ENCODE data around the gene MPDU1. TPM values are rescaled to one million over a fixed set of nuclear protein-coding genes. Genes with fewer than 3 reads are reported as not detected.

Gene MPDU1
- total RNA-seq, 1 experiment from 2014 or later = 73.1 TPM

DNA sequence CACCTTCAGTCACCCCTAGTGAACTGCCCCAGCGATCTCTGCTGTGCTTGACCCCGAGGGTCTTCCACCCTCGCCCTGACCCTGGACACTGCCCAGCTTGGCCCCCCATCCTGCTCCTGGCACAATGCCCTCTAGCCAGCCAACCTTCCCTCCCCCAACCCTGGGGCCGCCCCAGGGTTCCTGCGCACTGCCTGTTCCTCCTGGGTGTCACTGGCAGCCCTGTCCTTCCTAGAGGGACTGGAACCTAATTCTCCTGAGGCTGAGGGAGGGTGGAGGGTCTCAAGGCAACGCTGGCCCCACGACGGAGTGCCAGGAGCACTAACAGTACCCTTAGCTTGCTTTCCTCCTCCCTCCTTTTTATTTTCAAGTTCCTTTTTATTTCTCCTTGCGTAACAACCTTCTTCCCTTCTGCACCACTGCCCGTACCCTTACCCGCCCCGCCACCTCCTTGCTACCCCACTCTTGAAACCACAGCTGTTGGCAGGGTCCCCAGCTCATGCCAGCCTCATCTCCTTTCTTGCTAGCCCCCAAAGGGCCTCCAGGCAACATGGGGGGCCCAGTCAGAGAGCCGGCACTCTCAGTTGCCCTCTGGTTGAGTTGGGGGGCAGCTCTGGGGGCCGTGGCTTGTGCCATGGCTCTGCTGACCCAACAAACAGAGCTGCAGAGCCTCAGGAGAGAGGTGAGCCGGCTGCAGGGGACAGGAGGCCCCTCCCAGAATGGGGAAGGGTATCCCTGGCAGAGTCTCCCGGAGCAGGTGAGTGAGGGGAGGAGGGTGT is 24.9 kb upstream of the MPDU1 start, which contains the start of gene TNFSF13:
Gene TNFSF13, plus strand, starts transcription at position 207 of the 776 bp plus-strand sequence. Its CDS starts 290 bp downstream, at position 497.
- H3K9me3 ChIP-seq (ENCODE audit: control insufficient read depth, low read depth, low read length) = no peaks in the 10 kb centered on the region
- no CpG with 5 or more reads among the region's 16 CpGs for WGBS (ENCODE audit: extremely low coverage, insufficient read length, low lambda C conversion rate)
- Mint-ChIP-seq H3K4me3 (peak within 1 kb of the TSS; percentile 26 to 68; a peak in 3 of 5 replicates), H3K36me3 (ENCODE audit: insufficient read depth in 1 of 3, low read depth in 3 of 3) (peaks cover 0 to 8% (median 7%) of the 10 kb centered on the region in 3 experiments; a peak in 6 of 7 replicates), H3K27me3 (ENCODE audit: low read depth) (peaks cover 2% of the 10 kb centered on the region; the same call in 1 of the 2 replicates), H3K9me3 (no peaks in the 10 kb centered on the region), H3K4me1 (peaks cover 43 to 62% of the 10 kb centered on the region in 2 experiments), H3K27ac (peak within 1 kb of the TSS; percentile 85 to 88 (median 87); a peak in 5 of 7 replicates)
- no peak within 1 kb of the TSS for H3K4ac ChIP-seq (ENCODE audit: low read depth, low read length)
- H4K20me1 ChIP-seq (ENCODE audit: control insufficient read depth, insufficient read depth, insufficient read length) = no peaks in the 10 kb centered on the region
- no peak within 1 kb of the TSS for H3T11ph ChIP-seq (ENCODE audit: low read length)
- no peak within 1 kb of the TSS for H3K9ac ChIP-seq (ENCODE audit: extremely low read depth, insufficient read length, low read length)
- 0 out of 2 replicates have a peak, but pooled peaks cover 2% of the 10 kb centered on the region for H3K4me1 ChIP-seq (ENCODE audit: insufficient read depth, low read length)
- H3K23me2 ChIP-seq (ENCODE audit: insufficient read length, low read depth, low read length, poor library complexity, severe bottlenecking) = peaks cover 9% of the 10 kb centered on the region
- no peak within 1 kb of the TSS for H4K8ac ChIP-seq (replicated peaks; ENCODE audit: insufficient read length, low read depth, low read length)
- no peak for DNase-seq
- H4K91ac ChIP-seq (ENCODE audit: insufficient read length, low read depth, low read length) = no peak within 1 kb of the TSS
- H2BK120ac ChIP-seq (ENCODE audit: low read depth, low read length, poor library complexity, severe bottlenecking) = no peak within 1 kb of the TSS
- peaks cover 7% of the 10 kb centered on the region; the same call in 1 of the 2 replicates for H3K79me2 ChIP-seq (ENCODE audit: insufficient read depth, low read length)
- H3K4me2 ChIP-seq (ENCODE audit: insufficient read depth, insufficient read length, low read length) = no peak within 1 kb of the TSS
- H3K27me3 ChIP-seq (ENCODE audit: insufficient read depth, low read length) = no peaks in the 10 kb centered on the region
- peaks cover 8% of the 10 kb centered on the region for H3K79me1 ChIP-seq (ENCODE audit: insufficient read depth, low read depth, low read length, poor library complexity, severe bottlenecking)
- H3K27ac ChIP-seq (ENCODE audit: insufficient read length, low read depth, low read length) = no peak within 1 kb of the TSS
- no peak within 1 kb of the TSS for H4K5ac ChIP-seq (ENCODE audit: insufficient read length, low read depth, low read length)
- no peak within 1 kb of the TSS for H2AK5ac ChIP-seq (ENCODE audit: insufficient read length, low read length)
- H2AFZ ChIP-seq (ENCODE audit: low read length) = no peak within 1 kb of the TSS
- H3K56ac ChIP-seq (ENCODE audit: insufficient read length, low read depth, low read length) = no peak within 1 kb of the TSS
- H2BK12ac ChIP-seq (ENCODE audit: insufficient read length, low read depth, low read length) = no peak within 1 kb of the TSS
- H2BK5ac ChIP-seq (ENCODE audit: insufficient read length, low read length) = no peak within 1 kb of the TSS
- no peak within 1 kb of the TSS for H2BK20ac ChIP-seq (ENCODE audit: low read depth, low read length, poor library complexity, severe bottlenecking)
- H3K14ac ChIP-seq (ENCODE audit: insufficient read depth, low read length) = peak within 1 kb of the TSS; percentile 4; the same call in 1 of the 2 replicates
- H3K23ac ChIP-seq (ENCODE audit: insufficient read length, low read depth, low read length) = no peak within 1 kb of the TSS
- TF ChIP-seq CTCF (conservative IDR thresholded peaks at IDR 0.05) = no peak
- no peak within 1 kb of the TSS for H2BK15ac ChIP-seq (ENCODE audit: low read depth, low read length)
- no peak within 1 kb of the TSS for H3K18ac ChIP-seq (ENCODE audit: insufficient read length, low read depth, low read length)
